GM15510 (cell line): ENCODE results near the gene PCSK4.
A peak's percentile ranks its signal among the peaks of the same experiment; 100 is the strongest.

Experiments
- POLR2A ChIP-seq: IDR thresholded peaks from 3 replicates; pipeline ENCODE4 v1.6.1; 2011; ENCODE audit warnings: borderline replicate concordance; ENCODE audit not compliant: insufficient read length; ENCODE audit errors: extremely low read depth

The PCSK4 gene

GRCh38 chr19:1487576-1488281 is 2.4 kb downstream of the PCSK4 start:
- TF ChIP-seq POLR2A: no peak

GRCh38 chr19:1486720-1487575 is 3.2 kb downstream of the PCSK4 start:
- TF ChIP-seq POLR2A: no peak

DNA sequence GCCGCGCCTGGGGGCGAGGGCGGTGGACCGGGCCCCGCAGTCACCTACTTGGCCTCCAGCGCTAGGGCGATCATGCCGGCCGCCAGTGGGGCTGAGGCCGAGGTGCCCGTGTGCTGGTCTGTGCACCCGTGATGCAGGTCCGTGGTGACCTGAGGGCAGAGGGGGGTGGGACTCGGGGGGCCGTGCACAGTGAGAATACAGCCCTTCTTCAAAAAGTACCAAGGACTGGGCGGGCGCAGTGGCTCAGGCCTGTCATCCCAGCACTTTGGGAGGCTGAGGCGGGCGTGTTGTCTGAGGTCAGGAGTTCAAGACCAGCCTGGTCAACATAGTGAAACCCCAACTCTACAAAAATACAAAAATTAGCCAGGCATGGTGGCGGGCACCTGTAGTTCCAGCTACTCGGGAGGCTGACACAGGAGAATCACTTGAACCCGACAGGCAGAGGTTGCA is 6.1 kb downstream of the PCSK4 start:
- no peak for TF ChIP-seq POLR2A

- no peak for TF ChIP-seq POLR2A
Observed at GRCh38 chr19:1483131-1483978, 6.8 kb downstream of the PCSK4 start.

- no peak for TF ChIP-seq POLR2A
Observed at GRCh38 chr19:1482361-1483130, 7.6 kb downstream of the PCSK4 start.

GRCh38 chr19:1481893-1482360 is 8.2 kb downstream of the PCSK4 start:
- TF ChIP-seq POLR2A: no peak

DNA sequence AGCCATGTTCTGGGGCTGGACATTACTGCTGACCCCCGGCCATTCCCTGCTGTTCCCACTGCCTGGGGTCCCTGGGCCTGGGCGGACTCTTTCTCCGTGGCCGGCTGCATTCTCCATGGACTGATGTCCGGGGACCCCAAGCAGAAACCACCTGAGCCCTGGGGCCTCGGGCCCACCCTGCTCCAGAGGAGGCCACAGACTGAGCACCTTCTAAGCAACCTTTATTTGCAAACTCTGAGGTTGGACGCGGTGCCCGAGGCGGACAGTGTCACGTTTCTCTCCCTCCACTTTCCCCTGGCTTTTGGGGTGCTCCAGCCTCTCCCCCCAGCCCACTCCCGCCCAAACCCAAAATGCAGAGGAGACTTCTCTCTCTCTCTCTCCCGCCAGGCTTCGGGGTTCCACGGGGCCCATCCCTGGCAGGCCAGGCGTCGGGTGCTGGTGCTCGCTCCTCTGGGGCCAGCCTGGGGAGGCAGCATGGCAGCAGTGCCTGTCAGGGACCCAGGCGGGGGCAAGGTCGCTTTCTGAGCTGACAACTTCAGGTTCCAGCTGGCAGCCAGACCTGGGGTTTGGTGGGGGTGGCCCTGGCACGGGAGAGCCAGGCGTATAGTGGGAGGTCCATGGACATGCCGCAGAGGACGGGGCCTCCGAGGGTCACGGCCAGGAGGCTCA is 8.8 kb downstream of the PCSK4 start:
- no peak for TF ChIP-seq POLR2A

DNA sequence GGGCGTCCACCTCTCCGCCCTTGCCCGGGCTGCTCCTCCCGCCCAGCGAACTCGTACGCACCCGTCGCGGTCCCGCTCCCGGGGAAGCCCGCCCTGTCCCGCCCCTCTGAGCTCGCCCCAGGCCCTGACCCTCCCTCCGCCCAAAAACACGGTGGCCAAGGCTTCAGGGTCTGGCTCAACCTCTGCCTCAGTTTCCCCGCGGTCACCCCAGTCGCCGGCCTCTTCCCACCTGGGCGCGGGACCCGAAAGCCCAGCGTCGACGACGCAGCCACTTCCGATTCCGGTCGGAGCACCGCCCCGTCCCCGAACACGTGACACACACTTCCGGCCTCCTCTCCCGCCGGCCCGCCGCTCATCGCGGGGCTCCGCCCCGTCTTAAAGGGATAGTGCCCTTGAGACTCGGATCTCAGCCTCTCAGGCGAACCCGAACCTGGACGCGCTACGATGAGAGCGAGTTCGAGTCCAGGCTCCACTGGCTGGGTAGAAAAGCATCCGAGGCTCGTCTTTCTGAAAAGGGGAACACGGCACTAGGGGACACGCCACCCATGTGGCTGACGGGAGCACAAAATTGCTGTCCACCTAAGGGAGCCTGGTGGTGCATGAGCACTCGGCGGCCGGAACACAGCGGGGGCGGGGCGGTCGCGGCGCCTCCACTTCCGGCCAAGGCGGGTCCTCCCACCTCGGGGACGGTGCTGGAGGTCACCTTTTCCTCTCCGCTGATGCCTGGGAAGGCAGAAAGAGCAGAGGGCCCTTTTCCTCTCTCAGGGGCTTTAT is 11.0 kb downstream of the PCSK4 start, which contains the start of gene C19orf25:
TSS of gene C19orf25 (minus strand) at position 282 of the 774 bp plus-strand sequence. CDS start 312 bp downstream, outside the sequence.
- peak; percentile 91 for TF ChIP-seq POLR2A

DNA sequence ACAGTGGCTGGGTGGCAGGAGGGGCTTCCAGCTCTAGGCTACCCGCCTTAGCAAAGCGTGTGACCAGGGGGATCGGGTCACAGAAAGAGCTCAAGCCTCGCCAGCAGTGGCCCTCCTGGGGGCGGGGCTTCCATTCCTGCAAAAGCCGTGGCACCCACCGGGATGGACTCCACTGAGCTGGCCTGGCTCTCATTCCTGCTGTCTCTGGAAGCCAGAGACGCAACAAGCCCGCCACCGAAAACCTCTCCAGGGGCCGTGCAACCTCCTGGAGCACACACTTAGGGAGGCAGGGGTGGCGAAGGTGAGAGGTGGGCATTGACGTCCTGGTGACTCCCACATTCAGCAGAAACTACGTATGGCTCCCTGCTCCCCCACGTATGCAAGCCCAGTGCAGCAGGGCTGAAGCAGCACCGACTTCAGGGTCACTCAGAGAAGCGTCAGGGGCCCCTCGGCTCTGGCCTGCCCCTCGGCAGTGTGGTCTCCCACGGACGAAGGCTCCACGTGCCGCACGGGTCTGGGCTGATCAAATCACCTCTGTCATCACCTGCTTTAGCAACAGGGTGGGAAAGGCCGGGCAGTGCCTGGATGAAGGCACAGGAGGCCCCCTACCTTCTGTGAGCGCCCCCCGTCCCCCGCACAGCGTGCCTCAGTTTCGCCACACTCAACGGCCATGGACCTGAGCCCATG is 14.3 kb downstream of the PCSK4 start:
- no peak for TF ChIP-seq POLR2A

DNA sequence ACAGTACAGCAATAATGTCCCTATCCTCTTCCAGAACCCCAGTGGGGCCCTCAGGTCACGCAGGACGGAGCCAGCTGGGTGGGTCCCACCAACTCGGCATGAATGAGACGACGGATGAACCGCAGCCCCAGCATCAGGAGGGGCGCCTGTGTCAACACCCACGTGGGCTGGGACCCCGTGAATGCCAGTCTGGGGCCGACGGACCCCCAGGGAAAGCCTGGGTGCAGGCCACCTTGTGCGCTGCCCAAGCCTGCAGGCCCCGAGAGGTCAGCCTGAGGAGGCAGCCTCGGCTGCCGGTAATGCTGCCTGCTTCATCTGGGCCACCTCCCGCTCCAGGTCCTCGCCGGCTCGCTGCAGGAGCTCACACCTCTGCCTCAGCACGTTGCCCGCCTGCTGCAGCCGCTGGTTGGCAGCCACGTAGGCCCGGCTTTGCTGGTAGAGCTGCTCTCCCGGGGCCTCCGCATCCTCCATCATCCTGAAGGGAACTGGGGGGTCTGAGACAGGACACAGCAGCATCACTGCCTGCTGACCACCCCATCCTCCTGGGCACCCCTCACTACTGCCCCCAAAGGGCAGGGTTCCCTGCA is 15.3 kb downstream of the PCSK4 start:
- no peak for TF ChIP-seq POLR2A

DNA sequence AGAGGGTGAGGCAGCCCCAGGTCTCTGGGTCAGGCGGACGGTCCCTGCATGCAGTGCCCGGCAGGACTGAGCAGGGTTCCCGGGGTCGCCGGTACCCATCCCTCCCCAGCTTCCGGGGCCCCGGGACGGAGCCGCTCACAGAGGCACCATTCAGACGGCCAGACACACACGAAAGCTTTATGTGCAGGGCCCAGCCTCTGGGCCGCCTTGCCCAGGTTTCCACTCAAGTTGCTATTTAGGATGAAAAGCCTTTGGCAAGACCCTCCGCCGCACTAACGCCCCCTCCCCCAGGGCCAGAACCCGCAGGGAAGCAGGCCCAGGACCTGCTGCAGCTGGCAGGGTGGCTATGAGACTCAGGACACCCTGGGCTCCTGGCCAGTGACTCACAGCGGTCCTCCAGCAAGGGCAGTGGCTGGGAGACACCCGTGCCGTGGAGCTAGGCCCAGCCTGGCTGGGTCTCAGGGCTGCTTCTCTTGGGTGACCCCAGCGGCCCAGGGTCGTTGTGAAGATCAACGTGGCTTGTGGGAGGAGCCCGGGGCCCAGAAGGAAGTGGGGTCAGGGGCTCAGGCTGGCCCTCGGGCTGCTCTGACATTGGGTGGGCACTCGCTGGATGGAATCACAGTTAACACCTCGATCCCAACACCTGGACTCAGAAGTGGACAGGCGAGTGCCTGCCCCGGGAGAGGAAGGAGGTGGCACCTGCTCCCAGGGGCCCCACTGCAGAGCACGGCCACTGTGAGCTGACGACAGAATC is 16.0 kb downstream of the PCSK4 start:
- no peak for TF ChIP-seq POLR2A

DNA sequence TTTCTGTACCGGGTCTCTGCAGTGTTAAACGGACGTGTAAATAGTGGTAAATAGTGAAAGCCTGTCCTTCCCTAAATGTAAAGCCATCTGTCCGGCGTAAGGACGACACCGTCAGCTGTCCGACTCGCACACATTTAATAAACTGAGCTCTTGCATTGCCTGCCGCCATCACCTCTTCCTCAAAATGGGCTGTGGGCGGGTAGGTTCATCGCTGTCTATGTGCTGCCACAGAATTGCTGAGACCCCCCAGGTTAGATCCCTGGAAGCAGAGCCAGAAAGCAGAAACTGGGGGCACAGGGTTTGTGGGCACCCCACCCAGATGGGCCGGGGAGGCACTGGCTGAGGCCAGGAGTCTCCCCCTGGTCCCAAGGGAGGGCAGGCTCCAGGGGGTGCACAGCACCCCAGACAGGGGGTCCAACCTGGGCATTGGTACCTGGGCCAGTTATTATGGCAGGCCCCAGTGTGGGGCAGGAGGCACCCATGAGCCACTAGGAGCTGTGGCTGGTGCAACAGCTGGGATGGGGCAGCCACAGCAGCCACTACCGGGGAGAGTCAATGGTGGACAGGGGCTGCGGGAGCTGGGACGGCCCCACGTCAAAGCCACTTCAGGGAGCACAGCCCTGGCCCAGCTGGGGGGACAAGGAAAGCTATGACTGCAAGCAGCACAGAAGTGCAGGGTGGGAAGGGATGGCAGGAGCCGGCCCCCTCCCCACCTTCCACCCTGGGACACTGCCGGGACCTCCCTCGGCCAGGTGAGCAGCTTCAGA is 16.9 kb downstream of the PCSK4 start:
- no peak for TF ChIP-seq POLR2A
